GM12878 (cell line): Measurements from ENCODE around the gene PYGM. TPM values are rescaled to one million over a fixed set of nuclear protein-coding genes. Genes with fewer than 3 reads are reported as not detected.

ENCODE experiments used
- ATAC-seq: fragments of 200-7000 bp; cut with Tn5 transposase; 3 replicates; pipeline ENCODE4 v1.9.1; 2020; ENCODE audit warnings: mild to moderate bottlenecking, moderate library complexity
- BruUV-seq: library from RNA; stranded (reverse); fragments of 400-500 nt; replicated peaks from 2 replicates; lab custom pipeline; 2021; lab: Mats Ljungman, UMichigan
- CTCF ChIA-PET: fragments of 300-600 bp; sonication (Branson Sonifier 250); formaldehyde crosslinking; extraction: SDS; loops from one replicate; lab custom pipeline; 2021; ENCODE audit warnings: inconsistent platforms; lab: Yijun Ruan, JAX
- POLR2A ChIA-PET: fragments of 350-600 bp; formaldehyde crosslinking; extraction: SDS; loops from one replicate; lab custom pipeline; 2021; ENCODE audit warnings: inconsistent platforms; lab: Charles Lee
- RAD21 ChIA-PET: fragments of 300-600 bp; sonication (Branson Sonifier 250); formaldehyde crosslinking; loops from one replicate; lab custom pipeline; 2023; ENCODE audit warnings: antibody characterized with exemption; ENCODE audit not compliant: unreplicated experiment; lab: Charles Lee
- SMC1A ChIA-PET: fragments of 300-600 bp; sonication (Branson Sonifier 250); formaldehyde crosslinking; loops from one replicate; lab custom pipeline; 2023; ENCODE audit not compliant: unreplicated experiment, uncharacterized antibody; lab: Charles Lee
- DNase-seq: peaks from one replicate; pipeline ENCODE4 v3.0.0-alpha.2; 2011; ENCODE audit warnings: low read depth, low spot score
- FAIRE-seq: peaks from 3 replicates; lab custom pipeline; 2011; peaks lifted over from hg19 to GRCh38; lab: Jason Lieb, UNC
- H2AFZ ChIP-seq: 2 replicates; pipeline ENCODE4 v1.6.0; 2011; ENCODE audit warnings: low read depth, low read length, control low read depth; ENCODE audit not compliant: control insufficient read depth
- H3K27ac ChIP-seq: 2 replicates; pipeline ENCODE4 v1.5.1; 2011; ENCODE audit warnings: control low read depth; ENCODE audit not compliant: control insufficient read depth, insufficient read depth
- H3K27me3 ChIP-seq, 2 experiments: replicated peaks in 1 of 2; 2 replicates each; pipeline versions ENCODE4 v1.6.0 to v1.6.1; 2011; ENCODE audit warnings: low read length in 1 of 2; ENCODE audit not compliant: control insufficient read depth in 2 of 2, insufficient read depth in 2 of 2
- H3K36me3 ChIP-seq, 2 experiments: 2 replicates each; pipeline ENCODE4 v1.5.1; 2011; ENCODE audit warnings: low read length in 1 of 2; ENCODE audit not compliant: control insufficient read depth in 2 of 2, insufficient read depth in 2 of 2
- H3K4me1 ChIP-seq: 2 replicates; pipeline ENCODE4 v1.6.1; 2011; ENCODE audit warnings: mild to moderate bottlenecking, low read length, moderate library complexity, mixed read lengths; ENCODE audit not compliant: control insufficient read depth, insufficient read depth
- H3K4me2 ChIP-seq: 2 replicates; pipeline ENCODE4 v1.6.0; 2011; ENCODE audit warnings: control low read depth; ENCODE audit not compliant: control insufficient read depth, insufficient read depth
- H3K4me3 ChIP-seq: fragments of 200-600 bp; sonication (generic); 2 replicates; pipeline ENCODE4 v1.5.1; 2016
- H3K79me2 ChIP-seq: 2 replicates; pipeline ENCODE4 v1.6.0; 2011; ENCODE audit warnings: low read length; ENCODE audit not compliant: control insufficient read depth, insufficient read depth
- H3K9ac ChIP-seq: 2 replicates; pipeline ENCODE4 v1.8.0; 2011; ENCODE audit warnings: low read length, control low read depth, mixed read lengths; ENCODE audit not compliant: control insufficient read depth, insufficient read depth
- H3K9me3 ChIP-seq: replicated peaks from 3 replicates; pipeline ENCODE4 v1.5.1; 2011; ENCODE audit warnings: mild to moderate bottlenecking, low read length; ENCODE audit not compliant: control insufficient read depth, insufficient read depth
- H4K20me1 ChIP-seq: 2 replicates; pipeline ENCODE4 v1.6.0; 2011; ENCODE audit not compliant: control insufficient read depth, insufficient read depth
- ATF7 ChIP-seq: fragments of 450-650 bp; IDR thresholded peaks from 2 replicates; pipeline ENCODE4 v1.6.1; 2016; ENCODE audit warnings: low read depth, mild to moderate bottlenecking
- BACH1 ChIP-seq: fragments of 450-650 bp; IDR thresholded peaks from 2 replicates; pipeline ENCODE4 v1.6.1; 2017; ENCODE audit warnings: mild to moderate bottlenecking, borderline replicate concordance
- BCLAF1 ChIP-seq: fragments of 450-650 bp; IDR thresholded peaks from 2 replicates; pipeline ENCODE4 v1.6.1; 2017; ENCODE audit warnings: antibody characterized with exemption, mild to moderate bottlenecking, moderate library complexity
- CHD4 ChIP-seq: fragments of 200-600 bp; sonication (generic); IDR thresholded peaks from 2 replicates; pipeline ENCODE4 v1.6.1; 2016; ENCODE audit warnings: mild to moderate bottlenecking
- E2F4 ChIP-seq: IDR thresholded peaks from 2 replicates; pipeline ENCODE4 v1.6.1; 2012; ENCODE audit warnings: low read depth, low read length, improper control_type of control experiment
- FOXM1 ChIP-seq: IDR thresholded peaks from 2 replicates; pipeline ENCODE4 v1.6.1; 2012; ENCODE audit warnings: low read depth, mild to moderate bottlenecking, inconsistent platforms, low read length, moderate library complexity
- HDAC2 ChIP-seq: fragments of 200-600 bp; sonication (generic); IDR thresholded peaks from 2 replicates; pipeline ENCODE4 v1.6.1; 2017
- MEF2A ChIP-seq: IDR thresholded peaks from 2 replicates; pipeline ENCODE4 v1.6.1; 2011; ENCODE audit warnings: low read depth, mild to moderate bottlenecking, low read length, moderate library complexity; ENCODE audit not compliant: insufficient read depth
- RCOR1 ChIP-seq: conservative IDR thresholded peaks from 2 replicates; pipeline ENCODE4 v1.6.1; 2012; ENCODE audit warnings: low read depth, low read length, improper control_type of control experiment
- SP1 ChIP-seq: IDR thresholded peaks from one replicate; pipeline ENCODE4 v1.6.1; 2011; ENCODE audit warnings: low read depth, low read length
- ZBED1 ChIP-seq: IDR thresholded peaks from 2 replicates; pipeline ENCODE4 v1.6.1; 2016; ENCODE audit warnings: borderline replicate concordance
- ZBTB40 ChIP-seq: fragments of 450-650 bp; IDR thresholded peaks from 2 replicates; pipeline ENCODE4 v1.6.1; 2016; ENCODE audit warnings: mild to moderate bottlenecking, moderate library complexity, borderline replicate concordance
- WGBS: methylation state at CpG from one replicate; pipeline ENCODE4 v1.1.6; 2016; ENCODE audit warnings: low lambda C conversion rate; ENCODE audit not compliant: insufficient replicate concordance, insufficient coverage; ENCODE audit errors: missing lambda C conversion rate; 5-methylcytosine and 5-hydroxymethylcytosine counted together
- in situ Hi-C: fragments of 300-500 bp; cut with MboI; formaldehyde crosslinking; loops from 9 replicates; pipeline ENCODE4 v1.14.3; 2018; ENCODE audit warnings: mixed read lengths
- intact Hi-C: fragments of 100-400 bp; cut with micrococcal nuclease; formaldehyde crosslinking; loops from one replicate; pipeline ENCODE4 v1.14.2; 2022; ENCODE audit not compliant: unreplicated experiment
- polyA plus RNA-seq, 11 experiments: library from polyadenylated mRNA; depleted of rRNA in 4 of 11; unstranded in 6 of 11; stranded (reverse) in 5 of 11; fragments of >200 nt; fragmentation: Nextera tagmentation in 4 of 11; fragmentation: Illumina TruSeq in 1 of 11; extraction: Ambion mirVana in 4 of 11; extraction: Trizol in 1 of 11; gene quantifications; 1 replicate in 1 of 11; 2 replicates in 10 of 11; pipeline versions ENCODE4 v1.2.1 to v1.2.3, GENCODE V29; 2011 to 2016; ENCODE audit warnings: inconsistent platforms in 2 of 11, missing spikeins in 2 of 11, low read depth in 1 of 11
- total RNA-seq, 4 experiments: library from RNA; depleted of rRNA in 3 of 4; stranded (reverse); fragments of >200 nt in 3 of 4; fragmentation: Illumina TruSeq in 1 of 4; extraction: Trizol in 1 of 4; gene quantifications; 2 replicates each; pipeline versions ENCODE4 v1.2.1 to v1.2.3, GENCODE V29; 2013 to 2021

PYGM gene
- total and polyA plus RNA-seq, 10 of the 15 experiments (the other 5 are each of a cell fraction or from before 2014, with no cell fraction given), result 0.04 to 3.7 (median 0.27) TPM; not detected in 1

DNA sequence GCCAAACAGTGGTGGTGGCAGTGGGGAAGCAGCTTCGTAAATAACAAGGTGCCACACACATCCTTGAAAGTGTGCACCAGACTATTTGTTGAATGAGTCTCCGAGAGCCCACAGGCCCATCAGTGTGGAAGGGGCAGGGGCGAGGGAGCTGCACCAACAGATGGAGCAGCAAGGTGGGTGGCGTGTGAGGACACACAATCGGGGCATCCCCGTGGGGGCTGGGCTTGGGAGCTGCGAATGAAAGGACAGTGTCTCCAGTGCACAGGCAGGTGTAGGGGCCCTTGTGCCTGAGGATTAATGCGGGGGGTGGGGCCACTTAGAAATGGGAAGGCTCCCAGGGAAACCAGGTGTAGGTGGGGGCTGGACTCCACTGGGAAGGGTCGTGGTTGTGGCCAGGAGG lies 39.6 kb downstream of the PYGM start:
- ChIA-PET POLR2A (no interaction called here), RAD21 (interaction anchor here (1.0 to 1.1 kb wide), 2 partner anchors 31 to 53 kb away, joined by 3 read pairs; no protein-coding TSS in a partner anchor), CTCF (interaction anchor here (1.1 to 6.7 kb wide), 2 partner anchors 29 to 32 kb away, joined by 3 to 58 read pairs; no protein-coding TSS in a partner anchor), SMC1A (interaction anchor here (1.2 kb wide), 1 partner anchor 32 kb away, joined by 5 read pairs; no protein-coding TSS in a partner anchor)
- Histone ChIP-seq H4K20me1 (no peaks in the 10 kb centered on the region), H3K36me3 (no peaks in the 10 kb centered on the region; a peak in 1 of 4 replicates), H3K27ac (no peak overlapping the region), H3K4me2 (no peak overlapping the region), H3K27me3 (peaks cover 3 to 11% of the 10 kb centered on the region in 2 experiments; a peak in 2 of 4 replicates), H3K9me3 (no peaks in the 10 kb centered on the region), H3K4me1 (peaks cover 10% of the 10 kb centered on the region), H3K79me2 (no peaks in the 10 kb centered on the region), H2AFZ (no peak overlapping the region), H3K4me3 (no peak overlapping the region)
- no TSS peak for BruUV-seq
- in situ Hi-C loops, result no loop called here
- WGBS, result 15% methylated on average over 9 of the region's 9 CpGs
- intact Hi-C loops, result no loop called here
- DNase-seq (no peak), FAIRE-seq (no peak)
- TF ChIP-seq SP1, result no peak
- no peak for TF ChIP-seq MEF2A
- TF ChIP-seq HDAC2, result no peak
- no peak for TF ChIP-seq E2F4
- no peak for TF ChIP-seq RCOR1
- TF ChIP-seq ZBTB40, result no peak
- no peak for TF ChIP-seq FOXM1
- TF ChIP-seq BCLAF1, result no peak
- no peak for TF ChIP-seq BACH1
- no peak for TF ChIP-seq ZBED1
- TF ChIP-seq CHD4, result no peak
- TF ChIP-seq ATF7, result no peak
- TF ChIP-seq, all 136 proteins: peak for 0
- no peak for ATAC-seq
- H3K9ac ChIP-seq, result no peak overlapping the region
